Small intestine (tissue), 7 donors: ENCODE measurements around the gene AGO3. TPM values are rescaled to one million over a fixed set of nuclear protein-coding genes. Genes with fewer than 3 reads are reported as not detected.

Experiments used
- DNase-seq, 2 donors: peaks; one replicate each; pipeline versions ENCODE4 v3.0.0 to v3.0.0-alpha.2; 2013
- FAIRE-seq: peaks from 2 replicates; lab custom pipeline; 2012; peaks lifted over from hg19 to GRCh38; lab: Jason Lieb, UNC
- H3K27ac ChIP-seq, 3 donors: one replicate each; pipeline ENCODE4 v1.5.1; 2013; ENCODE audit warnings: low read length in 2 of 3, mild to moderate bottlenecking in 2 of 3, control low read depth in 1 of 3, inconsistent platforms in 1 of 3, low read depth in 1 of 3, moderate library complexity in 1 of 3
- H3K27me3 ChIP-seq, 3 donors: one replicate each; pipeline ENCODE4 v1.6.1; 2013; ENCODE audit warnings: low read length in 3 of 3, inconsistent platforms in 1 of 3; ENCODE audit not compliant: control insufficient read depth in 3 of 3, insufficient read depth in 3 of 3
- H3K36me3 ChIP-seq, 3 donors: one replicate each; pipeline ENCODE4 v1.6.1; 2013; ENCODE audit warnings: low read length in 3 of 3, inconsistent platforms in 1 of 3, low read depth in 1 of 3, mild to moderate bottlenecking in 1 of 3, moderate library complexity in 1 of 3; ENCODE audit not compliant: control insufficient read depth in 3 of 3, insufficient read depth in 2 of 3
- H3K4me1 ChIP-seq, 3 donors: one replicate each; pipeline ENCODE4 v1.6.1; 2013; ENCODE audit warnings: low read length in 2 of 3, inconsistent platforms in 1 of 3, low read depth in 1 of 3, mild to moderate bottlenecking in 1 of 3, moderate library complexity in 1 of 3; ENCODE audit not compliant: control insufficient read depth in 3 of 3, insufficient read depth in 2 of 3
- H3K4me3 ChIP-seq, 3 donors: one replicate each; pipeline ENCODE4 v1.5.1; 2013; ENCODE audit warnings: low read length in 3 of 3, control low read depth in 1 of 3, inconsistent platforms in 1 of 3, low read depth in 1 of 3, mild to moderate bottlenecking in 1 of 3, moderate library complexity in 1 of 3
- H3K9me3 ChIP-seq, 2 donors: one replicate each; pipeline ENCODE4 v1.6.1; 2013; ENCODE audit warnings: low read depth in 1 of 2, low read length in 1 of 2; ENCODE audit not compliant: control insufficient read depth in 2 of 2, insufficient read depth in 1 of 2
- WGBS, 3 donors: extraction: QIAGEN DNeasy Blood & Tissue Kit; methylation state at CpG; one replicate each; pipeline ENCODE4 v1.1.7; 2013; 5-methylcytosine and 5-hydroxymethylcytosine counted together
- polyA plus RNA-seq, 4 donors: library from polyadenylated mRNA; stranded (reverse) in 3 of 4; unstranded in 1 of 4; fragments of 200-250 nt in 3 of 4; fragments of 120-200 nt in 1 of 4; gene quantifications; one replicate each; pipeline versions ENCODE4 v1.2.1 to v1.2.3, GENCODE V29; 2013
- donor health status: healthy with polysubstance abuse.
- donor health status: control.
- donor health status: control.
- donor health status: Bipolar disorder and iron deficiency.
- donor health status: healthy.

Gene AGO3
- polyA plus RNA-seq, 4 donors: 0.89 to 10.0 (median 2.4) TPM

DNA sequence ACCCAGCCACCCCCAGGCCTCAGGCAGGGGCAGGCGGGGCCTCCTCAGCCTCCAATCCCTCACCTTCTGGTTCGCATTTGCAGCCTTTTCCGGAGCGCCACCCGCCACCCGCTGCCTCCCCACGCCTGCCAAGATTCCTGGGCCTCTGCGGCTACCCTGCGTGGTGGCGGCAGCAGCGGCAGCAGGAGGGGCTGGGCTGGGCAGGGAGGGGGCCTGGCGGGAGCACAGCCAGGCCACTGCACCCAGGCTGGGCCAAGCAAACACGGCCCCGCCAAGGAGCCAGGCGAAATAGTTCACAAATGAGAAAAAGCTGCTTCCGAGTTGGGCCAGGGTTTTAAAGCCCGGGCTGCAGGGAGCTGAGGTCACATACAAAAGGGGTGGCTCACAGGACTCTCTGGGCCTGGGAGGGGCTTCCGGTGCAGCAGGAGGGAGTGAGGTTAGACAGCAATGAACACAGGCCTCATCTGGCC, 184.3 kb downstream of the AGO3 start:
- DNase-seq (no peak), FAIRE-seq (no peak)
- H3K27ac ChIP-seq: no peak overlapping the region
- H3K4me3 ChIP-seq: no peak overlapping the region
- H3K9me3 ChIP-seq: no peaks in the 10 kb centered on the region
- no peaks in the 10 kb centered on the region for H3K4me1 ChIP-seq
- no peaks in the 10 kb centered on the region for H3K36me3 ChIP-seq
- 67 to 83% (median 77%) methylated on average over 18 of the region's 18 CpGs for WGBS, 3 donors
- H3K27me3 ChIP-seq: peaks cover 0 to 3% (median 0%) of the 10 kb centered on the region in 3 donors

DNA sequence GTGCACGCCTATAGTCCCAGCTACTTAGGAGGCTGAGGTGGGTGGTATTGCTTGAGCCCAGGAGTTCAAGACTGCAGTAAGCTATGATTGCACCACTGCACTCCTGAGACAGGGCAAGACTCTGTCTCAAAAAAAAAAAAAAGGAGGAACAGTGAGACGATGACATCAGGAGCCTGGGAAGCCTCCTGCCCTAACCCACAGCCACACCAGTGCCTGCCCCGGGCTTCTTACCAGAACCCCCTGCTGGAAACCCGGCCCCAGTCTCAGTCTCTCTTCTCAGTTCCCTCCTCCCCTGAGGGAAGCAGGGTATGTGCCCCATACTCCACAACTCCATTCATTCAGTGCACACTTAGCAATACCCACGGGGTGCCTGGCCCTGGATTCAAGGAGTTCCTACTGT, 185.0 kb downstream of the AGO3 start:
- no peak for FAIRE-seq
- no peaks in the 10 kb centered on the region for H3K4me1 ChIP-seq
- no peak for DNase-seq
- H3K27ac ChIP-seq: no peak overlapping the region
- no peak overlapping the region for H3K4me3 ChIP-seq
- H3K9me3 ChIP-seq: no peaks in the 10 kb centered on the region
- peaks cover 0 to 3% (median 0%) of the 10 kb centered on the region in 3 donors for H3K27me3 ChIP-seq
- no peaks in the 10 kb centered on the region for H3K36me3 ChIP-seq
- WGBS, 3 donors: 74 to 79% (median 74%) methylated on average over 5 of the region's 5 CpGs

DNA sequence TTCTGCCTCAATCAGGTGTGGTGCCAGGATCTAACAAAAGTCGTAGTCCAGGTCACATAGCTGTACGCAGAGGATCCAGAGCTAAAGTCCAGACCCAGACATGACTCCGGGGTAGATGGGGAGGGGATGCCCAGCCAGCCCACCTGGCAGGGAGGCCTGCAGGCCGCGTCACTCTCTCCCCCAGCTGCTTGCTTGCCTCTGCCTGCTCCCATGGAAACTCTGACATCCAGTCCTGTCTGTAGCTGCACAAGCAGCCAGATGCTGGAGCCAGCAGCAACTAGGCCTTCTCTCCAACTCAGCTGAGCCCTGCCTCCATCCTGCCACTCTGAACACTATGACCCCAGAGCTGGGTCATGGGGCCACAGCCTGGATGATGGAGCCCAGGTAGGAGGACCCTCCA, 186.0 kb downstream of the AGO3 start:
- H3K9me3 ChIP-seq: no peaks in the 10 kb centered on the region
- no peak overlapping the region for H3K27ac ChIP-seq
- no peak for FAIRE-seq

DNA sequence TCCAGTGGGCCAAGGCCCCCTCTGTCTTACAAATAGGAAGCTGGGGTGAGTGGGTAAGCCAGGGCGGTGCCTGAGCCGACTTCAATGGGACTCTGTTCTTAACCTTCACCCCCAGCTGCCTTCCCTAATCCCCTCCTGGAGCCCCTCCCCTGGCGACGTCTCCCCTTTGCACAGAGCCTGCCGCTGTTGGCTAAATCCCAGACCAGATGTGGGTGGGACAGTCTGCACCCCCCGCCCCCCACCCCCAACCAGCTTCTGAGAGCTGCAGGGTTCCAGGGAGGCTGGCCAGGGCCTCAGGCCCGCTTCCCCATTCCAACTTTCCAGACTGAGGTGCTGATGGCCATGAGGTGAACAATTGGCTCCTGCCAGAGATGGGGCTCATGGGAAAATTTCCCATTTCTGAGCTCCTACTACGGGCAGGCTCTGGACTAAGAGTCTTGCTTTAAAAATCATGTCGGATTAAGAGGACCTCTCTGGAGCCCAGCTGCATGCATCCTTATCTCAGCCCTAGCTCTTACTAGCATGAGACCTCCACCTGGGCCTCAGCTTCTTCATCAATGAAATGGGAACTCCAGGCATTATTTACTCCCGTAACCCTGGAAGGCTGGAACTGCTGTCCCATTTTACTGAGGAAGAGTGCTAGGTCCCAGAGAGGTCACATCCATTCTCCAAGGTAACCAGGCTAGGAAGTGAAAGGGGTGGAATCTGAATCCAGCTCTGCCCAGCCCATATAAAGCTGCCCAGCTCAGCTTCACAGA, 187.7 kb downstream of the AGO3 start:
- no peaks in the 10 kb centered on the region for H3K36me3 ChIP-seq
- WGBS, 3 donors: 60 to 71% (median 60%) methylated on average over 10 of the region's 10 CpGs
- H3K27ac ChIP-seq: no peak overlapping the region
- DNase-seq: no peak
- no peak for FAIRE-seq
- H3K4me1 ChIP-seq: no peaks in the 10 kb centered on the region
- no peak overlapping the region for H3K4me3 ChIP-seq
- peaks cover 0 to 21% (median 0%) of the 10 kb centered on the region in 3 donors for H3K27me3 ChIP-seq
- no peaks in the 10 kb centered on the region for H3K9me3 ChIP-seq

More for the DNA sequence above, 186.0 kb downstream of the AGO3 start:
- Histone ChIP-seq H3K27me3 (peaks cover 0 to 5% (median 0%) of the 10 kb centered on the region in 3 donors), H3K4me1 (no peaks in the 10 kb centered on the region), H3K4me3 (no peak overlapping the region), H3K36me3 (no peaks in the 10 kb centered on the region)
- no peak for DNase-seq
- WGBS, 3 donors: 86 to 91% (median 87%) methylated on average over 5 of the region's 5 CpGs

DNA sequence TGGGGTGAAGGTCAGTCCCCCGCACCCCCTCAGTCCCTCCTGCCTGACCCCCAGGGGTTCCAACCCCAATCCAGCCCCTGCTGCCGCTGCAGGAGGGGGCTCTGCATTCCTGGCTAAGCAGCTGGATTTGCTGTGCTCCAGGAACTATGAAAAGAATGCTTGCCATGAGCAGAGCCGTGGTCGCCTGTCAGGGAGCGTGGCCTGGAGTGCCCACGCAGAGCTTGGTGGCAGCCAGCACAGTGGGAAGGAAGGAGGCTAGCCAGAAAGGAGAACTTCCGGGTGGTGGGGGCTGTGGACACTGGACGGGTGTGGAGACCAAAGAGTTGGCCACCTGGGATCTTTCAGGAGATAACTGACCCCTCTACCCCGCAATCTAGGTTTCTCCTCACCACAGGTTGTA, 188.6 kb downstream of the AGO3 start:
- H3K4me3 ChIP-seq: no peak overlapping the region
- DNase-seq (no peak), FAIRE-seq (no peak)
- no peaks in the 10 kb centered on the region for H3K9me3 ChIP-seq
- H3K27ac ChIP-seq: no peak overlapping the region
- H3K36me3 ChIP-seq: no peaks in the 10 kb centered on the region
- peaks cover 1 to 30% (median 3%) of the 10 kb centered on the region in 3 donors for H3K27me3 ChIP-seq
- no peaks in the 10 kb centered on the region for H3K4me1 ChIP-seq
- WGBS, 3 donors: 74 to 76% (median 75%) methylated on average over 9 of the region's 9 CpGs

Other genes with a start within 250 kb of the AGO3 start
- 1 to 10 TPM; 1.1 to 7.5 (median 2.2) TPM for gene C1orf216, start 212.2 kb upstream of the AGO3 start, polyA plus RNA-seq
- 1 to 10 TPM in 2 of 4 donors, under 1 TPM in 2; 0.27 to 5.1 (median 2.1) TPM for gene CLSPN, start 161.1 kb upstream of the AGO3 start, polyA plus RNA-seq
- 10 to 100 TPM in 1 of 4 donors, 1 to 10 TPM in 3; 4.3 to 18.4 (median 6.2) TPM for gene AGO4, start 123.1 kb upstream of the AGO3 start, polyA plus RNA-seq
- gene AGO1, start 47.9 kb upstream of the AGO3 start, polyA plus RNA-seq: 10 to 100 TPM in 1 of 4 donors, 1 to 10 TPM in 3; 2.4 to 16.8 (median 7.0) TPM
- under 1 TPM in 2 of 4 donors, not detected in 2; 0.18 to 0.44 TPM for gene TEKT2, start 153.0 kb downstream of the AGO3 start, polyA plus RNA-seq
- 10 to 100 TPM; 24.2 to 38.4 (median 33.4) TPM for gene ADPRS, start 157.8 kb downstream of the AGO3 start, polyA plus RNA-seq
- 1 to 10 TPM in 1 of 4 donors, under 1 TPM in 2, not detected in 1; 0.27 to 1.3 (median 0.32) TPM for gene COL8A2, start 194.1 kb downstream of the AGO3 start, polyA plus RNA-seq
- gene TRAPPC3, start 218.4 kb downstream of the AGO3 start, polyA plus RNA-seq: 10 to 100 TPM; 61.8 to 90.5 (median 71.6) TPM
- 10 to 100 TPM; 27.1 to 58.6 (median 42.6) TPM for gene MAP7D1, start 225.1 kb downstream of the AGO3 start, polyA plus RNA-seq